DOHH2 (cell line): ENCODE data around the gene SNTB2.

Experiments
- H3F3A ChIP-seq: fragments of 200-600 bp; sonication (generic), shearing (Covaris generic); 2 replicates; pipeline ENCODE4 v1.6.0; 2016; ENCODE audit warnings: antibody characterized with exemption, mild to moderate bottlenecking; ENCODE audit not compliant: control insufficient read depth, insufficient read depth
- H3K27ac ChIP-seq: fragments of 200-600 bp; sonication (generic); 2 replicates; pipeline ENCODE4 v1.5.1; 2014; ENCODE audit warnings: low read depth, mild to moderate bottlenecking, low read length, moderate library complexity
- H3K27me3 ChIP-seq: fragments of 200-600 bp; sonication (generic); 2 replicates; pipeline ENCODE4 v1.6.1; 2014; ENCODE audit warnings: mild to moderate bottlenecking, low read length, mixed read lengths; ENCODE audit not compliant: control insufficient read depth
- H3K36me3 ChIP-seq: fragments of 200-600 bp; sonication (generic); 2 replicates; pipeline ENCODE4 v1.6.1; 2014; ENCODE audit warnings: mild to moderate bottlenecking, low read length, moderate library complexity, mixed read lengths; ENCODE audit not compliant: control insufficient read depth
- H3K4me1 ChIP-seq: fragments of 200-600 bp; sonication (generic); 2 replicates; pipeline ENCODE4 v1.6.1; 2014; ENCODE audit warnings: mild to moderate bottlenecking, low read length, mixed read lengths; ENCODE audit not compliant: control insufficient read depth
- H3K4me2 ChIP-seq: fragments of 200-600 bp; sonication (generic); 2 replicates; pipeline ENCODE4 v1.6.0; 2014; ENCODE audit warnings: mild to moderate bottlenecking, low read length, moderate library complexity
- H3K4me3 ChIP-seq: fragments of 200-600 bp; sonication (generic); 2 replicates; pipeline ENCODE4 v1.5.1; 2014; ENCODE audit warnings: mild to moderate bottlenecking, low read length, mixed read lengths
- H3K79me2 ChIP-seq: fragments of 200-600 bp; sonication (generic); 2 replicates; pipeline ENCODE4 v1.6.1; 2014; ENCODE audit warnings: mild to moderate bottlenecking, low read length, mixed read lengths; ENCODE audit not compliant: control insufficient read depth
- H3K9me2 ChIP-seq: fragments of 200-600 bp; sonication (generic); replicated peaks from 2 replicates; pipeline ENCODE4 v1.6.1; 2014; ENCODE audit warnings: mild to moderate bottlenecking, low read length, mixed read lengths; ENCODE audit not compliant: control insufficient read depth
- H3K9me3 ChIP-seq: fragments of 200-600 bp; sonication (generic); 2 replicates; pipeline ENCODE4 v1.6.1; 2014; ENCODE audit warnings: antibody characterized with exemption, low read length, mixed read lengths; ENCODE audit not compliant: control insufficient read depth, insufficient read depth
- H4K20me1 ChIP-seq: fragments of 200-600 bp; sonication (generic); 2 replicates; pipeline ENCODE4 v1.6.0; 2014; ENCODE audit warnings: low read depth, mild to moderate bottlenecking, antibody characterized with exemption, low read length, moderate library complexity; ENCODE audit not compliant: control insufficient read depth, insufficient read depth
- EZH2phosphoT487 ChIP-seq: fragments of 200-600 bp; sonication (generic); IDR thresholded peaks from 2 replicates; pipeline ENCODE4 v1.6.1; 2017; ENCODE audit warnings: borderline replicate concordance, mild to moderate bottlenecking, antibody characterized with exemption, low read length, moderate library complexity, mixed read lengths
- TF ChIP-seq, protein P1 (sequence below): fragments of 200-600 bp; sonication (generic); IDR thresholded peaks from one replicate; pipeline ENCODE4 v1.5.1; 2014; ENCODE audit warnings: antibody characterized with exemption, mild to moderate bottlenecking, low read depth, low read length; ENCODE audit not compliant: poor library complexity, severe bottlenecking

SNTB2 gene

DNA sequence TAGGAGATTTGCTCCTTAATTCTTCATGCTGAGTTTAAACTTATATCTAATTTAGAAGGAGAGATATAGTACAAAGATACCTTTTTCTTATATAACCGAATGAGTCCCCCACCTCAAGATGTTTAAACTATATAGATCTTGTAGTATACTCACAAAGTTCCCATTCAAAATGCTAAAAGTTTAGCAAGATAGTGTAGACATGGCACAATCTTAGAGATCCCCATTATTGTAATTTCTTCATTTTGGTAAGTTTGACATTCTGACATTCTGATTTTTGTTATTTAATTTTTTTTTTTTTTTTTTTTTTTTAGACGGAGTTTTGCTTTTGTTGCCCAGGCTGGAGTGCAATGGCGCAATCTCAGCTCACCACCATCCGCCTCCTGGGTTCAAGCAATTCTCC, 22.8 kb downstream of the SNTB2 start:
- Histone ChIP-seq H3K27ac (no peak overlapping the region), H3K4me2 (no peak overlapping the region)
- TF ChIP-seq, protein P1, sequence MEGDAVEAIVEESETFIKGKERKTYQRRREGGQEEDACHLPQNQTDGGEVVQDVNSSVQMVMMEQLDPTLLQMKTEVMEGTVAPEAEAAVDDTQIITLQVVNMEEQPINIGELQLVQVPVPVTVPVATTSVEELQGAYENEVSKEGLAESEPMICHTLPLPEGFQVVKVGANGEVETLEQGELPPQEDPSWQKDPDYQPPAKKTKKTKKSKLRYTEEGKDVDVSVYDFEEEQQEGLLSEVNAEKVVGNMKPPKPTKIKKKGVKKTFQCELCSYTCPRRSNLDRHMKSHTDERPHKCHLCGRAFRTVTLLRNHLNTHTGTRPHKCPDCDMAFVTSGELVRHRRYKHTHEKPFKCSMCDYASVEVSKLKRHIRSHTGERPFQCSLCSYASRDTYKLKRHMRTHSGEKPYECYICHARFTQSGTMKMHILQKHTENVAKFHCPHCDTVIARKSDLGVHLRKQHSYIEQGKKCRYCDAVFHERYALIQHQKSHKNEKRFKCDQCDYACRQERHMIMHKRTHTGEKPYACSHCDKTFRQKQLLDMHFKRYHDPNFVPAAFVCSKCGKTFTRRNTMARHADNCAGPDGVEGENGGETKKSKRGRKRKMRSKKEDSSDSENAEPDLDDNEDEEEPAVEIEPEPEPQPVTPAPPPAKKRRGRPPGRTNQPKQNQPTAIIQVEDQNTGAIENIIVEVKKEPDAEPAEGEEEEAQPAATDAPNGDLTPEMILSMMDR = no peak
- no peak for TF ChIP-seq EZH2phosphoT487

DNA sequence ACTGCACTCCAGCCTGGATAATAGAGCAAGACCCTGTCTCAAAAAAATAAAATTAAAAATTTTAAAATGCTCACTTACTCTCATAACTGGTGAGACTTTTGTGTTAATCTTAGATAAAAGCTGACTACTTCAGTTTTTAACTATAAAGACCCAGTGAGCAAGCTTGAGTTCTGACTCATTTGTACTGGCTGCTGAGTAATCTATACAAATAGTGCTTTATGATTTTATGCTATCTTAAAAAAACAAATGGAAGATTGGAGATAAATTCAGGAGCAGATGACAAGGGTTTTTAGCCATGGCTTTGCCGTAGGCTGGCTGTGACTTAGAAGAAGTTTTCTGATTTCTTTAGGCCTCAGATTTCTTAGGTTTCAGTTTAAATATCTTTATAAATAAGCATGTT, 30.5 kb downstream of the SNTB2 start:
- H3K4me2 ChIP-seq = no peak overlapping the region
- H3K9me2 ChIP-seq = no peaks in the 10 kb centered on the region
- H3F3A ChIP-seq = no peaks in the 10 kb centered on the region
- no peak overlapping the region for H3K27ac ChIP-seq
- no peaks in the 10 kb centered on the region for H3K27me3 ChIP-seq
- H3K4me3 ChIP-seq = no peak overlapping the region
- TF ChIP-seq EZH2phosphoT487 = no peak
- TF ChIP-seq, protein P1 = no peak
- H3K79me2 ChIP-seq = peaks cover 35% of the 10 kb centered on the region
- H3K36me3 ChIP-seq = no peaks in the 10 kb centered on the region
- no peaks in the 10 kb centered on the region for H3K9me3 ChIP-seq
- H3K4me1 ChIP-seq = no peaks in the 10 kb centered on the region
- H4K20me1 ChIP-seq = no peaks in the 10 kb centered on the region

More for the DNA sequence above, 22.8 kb downstream of the SNTB2 start:
- no peaks in the 10 kb centered on the region for H3K9me3 ChIP-seq
- no peaks in the 10 kb centered on the region for H3K27me3 ChIP-seq
- H4K20me1 ChIP-seq = 0 out of 2 replicates have a peak, but pooled peaks cover 4% of the 10 kb centered on the region
- H3K79me2 ChIP-seq = peaks cover 18% of the 10 kb centered on the region
- no peak overlapping the region for H3K4me3 ChIP-seq
- H3F3A ChIP-seq = 0 out of 2 replicates have a peak, but pooled peaks cover 3% of the 10 kb centered on the region
- H3K4me1 ChIP-seq = no peaks in the 10 kb centered on the region
- H3K36me3 ChIP-seq = no peaks in the 10 kb centered on the region
- no peaks in the 10 kb centered on the region for H3K9me2 ChIP-seq

GRCh38 chr16:69219279-69219678, 32.3 kb downstream of the SNTB2 start:
- Histone ChIP-seq H3K27me3 (no peaks in the 10 kb centered on the region), H4K20me1 (no peaks in the 10 kb centered on the region), H3K9me2 (no peaks in the 10 kb centered on the region), H3K4me1 (no peaks in the 10 kb centered on the region), H3K4me2 (no peak overlapping the region), H3K27ac (no peak overlapping the region), H3K4me3 (no peak overlapping the region), H3K79me2 (peaks cover 35% of the 10 kb centered on the region), H3F3A (no peaks in the 10 kb centered on the region), H3K9me3 (no peaks in the 10 kb centered on the region), H3K36me3 (no peaks in the 10 kb centered on the region)
- TF ChIP-seq, protein P1 = no peak
- TF ChIP-seq EZH2phosphoT487 = no peak

DNA sequence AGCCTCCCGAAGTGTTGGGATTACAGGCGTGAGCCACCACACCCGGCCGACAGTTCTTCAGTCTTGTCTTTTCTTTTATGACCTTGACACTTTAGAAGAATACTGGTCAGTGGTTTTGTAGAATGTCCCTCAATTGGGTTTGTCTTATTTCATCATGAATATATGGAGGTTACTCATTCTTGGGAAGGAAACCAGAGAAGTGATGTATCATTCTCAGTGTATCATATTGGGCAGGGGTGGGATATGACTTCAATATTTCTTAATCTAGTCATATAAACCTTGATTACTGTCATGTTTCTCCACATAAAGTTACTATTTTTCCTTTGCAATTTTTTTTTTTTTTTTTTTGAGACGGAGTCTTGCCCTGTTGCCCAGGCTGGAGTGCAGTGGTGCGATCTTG, 36.9 kb downstream of the SNTB2 start:
- Histone ChIP-seq H3K79me2 (peaks cover 34% of the 10 kb centered on the region), H3K27ac (no peak overlapping the region)

More for the DNA sequence above, 36.9 kb downstream of the SNTB2 start:
- Histone ChIP-seq H3K27me3 (no peaks in the 10 kb centered on the region), H3K36me3 (no peaks in the 10 kb centered on the region), H3K4me3 (no peak overlapping the region), H3K9me2 (no peaks in the 10 kb centered on the region), H3K4me1 (no peaks in the 10 kb centered on the region), H3K9me3 (no peaks in the 10 kb centered on the region), H3K4me2 (no peak overlapping the region), H3F3A (no peaks in the 10 kb centered on the region), H4K20me1 (peaks cover 5% of the 10 kb centered on the region; the same call in 1 of the 2 replicates)
- TF ChIP-seq, protein P1 = no peak
- TF ChIP-seq EZH2phosphoT487 = no peak
